WTC11 (cell line): ENCODE measurements around the gene UBE2H. TPM values are rescaled to one million over a fixed set of nuclear protein-coding genes. Genes with fewer than 3 reads are reported as not detected.

Experiments
- ATAC-seq: fragments of 200-7000 bp; cut with Tn5 transposase; 2 replicates; pipeline ENCODE4 v1.10.0; 2021; ENCODE audit warnings: mild to moderate bottlenecking, moderate library complexity
- CTCF ChIA-PET: fragments of 300-600 bp; sonication (Branson Sonifier 250); formaldehyde crosslinking; loops from one replicate; lab custom pipeline; 2021; ENCODE audit warnings: antibody characterized with exemption; lab: Charles Lee
- POLR2A ChIA-PET: fragments of 350-600 bp; sonication (Branson Sonifier 250); formaldehyde crosslinking; loops from one replicate; lab custom pipeline; 2021; ENCODE audit warnings: antibody characterized with exemption; lab: Charles Lee
- DNase-seq: peaks from one replicate; pipeline ENCODE4 v3.0.0; 2021; ENCODE audit warnings: low spot score
- H3K27ac Mint-ChIP-seq: 2 replicates; pipeline ENCODE4 v1.8.0; 2021; ENCODE audit warnings: mixed read lengths
- H3K27me3 Mint-ChIP-seq: 2 replicates; pipeline ENCODE4 v1.8.0; 2021; ENCODE audit warnings: low read depth, mild to moderate bottlenecking, moderate library complexity, mixed read lengths
- H3K36me3 Mint-ChIP-seq: 2 replicates; pipeline ENCODE4 v1.8.0; 2021; ENCODE audit warnings: mixed read lengths
- H3K4me1 Mint-ChIP-seq: 2 replicates; pipeline ENCODE4 v1.8.0; 2022; ENCODE audit warnings: mixed read lengths
- H3K4me3 Mint-ChIP-seq: 2 replicates; pipeline ENCODE4 v1.8.0; 2021; ENCODE audit warnings: mild to moderate bottlenecking, moderate library complexity, mixed read lengths
- H3K9me3 Mint-ChIP-seq: 2 replicates; pipeline ENCODE4 v1.8.0; 2021; ENCODE audit warnings: mixed read lengths
- AFF4 ChIP-seq: sonication (generic); formaldehyde crosslinking; IDR thresholded peaks from 2 replicates; pipeline ENCODE4 v1.8.1; 2023; ENCODE audit warnings: mild to moderate bottlenecking, missing genetic modification reagents, borderline replicate concordance
- ELF4 ChIP-seq: sonication (generic); formaldehyde crosslinking; IDR thresholded peaks from 2 replicates; pipeline ENCODE4 v1.8.1; 2022; ENCODE audit warnings: low read depth, mild to moderate bottlenecking, moderate library complexity, missing genetic modification reagents
- EMX1 ChIP-seq: fragments of 250-450 bp; sonication (Bioruptor Pico); IDR thresholded peaks from 2 replicates; pipeline ENCODE4 v1.8.0; 2021; ENCODE audit warnings: mild to moderate bottlenecking
- FOXK1 ChIP-seq: sonication (generic); formaldehyde crosslinking; IDR thresholded peaks from 2 replicates; pipeline ENCODE4 v1.8.0; 2022; ENCODE audit warnings: mild to moderate bottlenecking, moderate library complexity, missing genetic modification reagents
- FOXP4 ChIP-seq: sonication (generic); formaldehyde crosslinking; IDR thresholded peaks from 2 replicates; pipeline ENCODE4 v1.8.0; 2022; ENCODE audit warnings: mild to moderate bottlenecking, missing genetic modification reagents
- IRF2 ChIP-seq: sonication (generic); formaldehyde crosslinking; IDR thresholded peaks from 2 replicates; pipeline ENCODE4 v1.8.0; 2022; ENCODE audit warnings: low read depth, missing genetic modification reagents, borderline replicate concordance
- ZBTB21 ChIP-seq: sonication (generic); formaldehyde crosslinking; IDR thresholded peaks from 2 replicates; pipeline ENCODE4 v1.8.1; 2023; ENCODE audit warnings: mild to moderate bottlenecking, missing genetic modification reagents, borderline replicate concordance
- ZNF121 ChIP-seq: sonication (generic); formaldehyde crosslinking; IDR thresholded peaks from 2 replicates; pipeline ENCODE4 v1.8.0; 2023; ENCODE audit warnings: missing genetic modification reagents
- ZNF281 ChIP-seq: sonication (generic); formaldehyde crosslinking; IDR thresholded peaks from 2 replicates; pipeline ENCODE4 v1.8.0; 2023; ENCODE audit warnings: mild to moderate bottlenecking, missing genetic modification reagents
- ZNF396 ChIP-seq: fragments of 250-450 bp; sonication (Bioruptor Pico); IDR thresholded peaks from 2 replicates; pipeline ENCODE4 v1.8.0; 2021; ENCODE audit warnings: mild to moderate bottlenecking, moderate library complexity, borderline replicate concordance
- ZNF512 ChIP-seq: sonication (generic); formaldehyde crosslinking; IDR thresholded peaks from 2 replicates; pipeline ENCODE4 v1.8.1; 2022; ENCODE audit warnings: missing genetic modification reagents, borderline replicate concordance
- ZNF671 ChIP-seq: fragments of 250-450 bp; sonication (Bioruptor Pico); IDR thresholded peaks from 2 replicates; pipeline ENCODE4 v1.8.0; 2021; ENCODE audit warnings: mild to moderate bottlenecking
- total RNA-seq: library from RNA; stranded (reverse); gene quantifications from 3 replicates; pipeline ENCODE4 v1.2.3, GENCODE V29; 2021

UBE2H gene
- total RNA-seq, 1 experiment from 2014 or later: 55.0 TPM

DNA sequence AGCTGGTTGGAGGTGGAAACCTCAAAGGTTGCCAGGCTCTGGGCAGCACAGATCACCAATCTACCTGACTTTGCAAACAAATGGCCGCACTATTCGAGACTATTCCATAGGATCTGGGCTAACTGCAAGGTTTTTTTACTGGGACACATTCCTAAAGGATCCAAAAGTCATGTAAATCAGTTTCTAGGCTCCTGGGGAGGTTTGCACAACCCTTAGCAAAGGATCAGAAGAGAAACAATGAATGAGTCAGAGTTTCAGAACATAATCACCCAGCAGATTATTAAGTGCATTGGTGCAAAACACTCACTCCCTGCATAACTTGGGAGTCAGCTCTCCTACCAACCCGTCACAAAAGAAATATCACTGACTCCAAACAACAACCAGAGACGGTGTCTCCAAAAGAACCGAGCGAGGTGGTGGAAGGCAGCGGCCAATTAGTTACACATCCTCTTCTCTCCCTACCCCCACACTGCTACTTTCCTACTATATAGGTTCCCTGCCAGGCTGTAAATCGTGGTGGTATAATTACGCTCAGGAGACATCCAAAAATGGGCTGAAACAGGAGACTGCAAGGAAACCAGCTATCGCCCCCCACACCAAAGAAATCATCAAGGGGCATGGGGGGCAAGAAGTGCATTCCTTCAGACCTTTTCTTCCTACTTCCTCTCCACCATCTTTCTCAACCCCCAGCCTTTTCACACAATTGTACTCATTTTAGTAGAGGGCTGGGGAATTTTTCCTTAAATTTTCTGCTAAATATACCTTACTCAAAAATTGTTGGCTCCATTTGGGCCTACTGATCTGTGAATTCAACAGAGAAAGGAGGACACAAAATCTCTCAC, 3.2 kb downstream of the UBE2H start:
- H3K27ac Mint-ChIP-seq: no peak overlapping the region
- H3K4me1 Mint-ChIP-seq: peaks cover 25% of the 10 kb centered on the region

DNA sequence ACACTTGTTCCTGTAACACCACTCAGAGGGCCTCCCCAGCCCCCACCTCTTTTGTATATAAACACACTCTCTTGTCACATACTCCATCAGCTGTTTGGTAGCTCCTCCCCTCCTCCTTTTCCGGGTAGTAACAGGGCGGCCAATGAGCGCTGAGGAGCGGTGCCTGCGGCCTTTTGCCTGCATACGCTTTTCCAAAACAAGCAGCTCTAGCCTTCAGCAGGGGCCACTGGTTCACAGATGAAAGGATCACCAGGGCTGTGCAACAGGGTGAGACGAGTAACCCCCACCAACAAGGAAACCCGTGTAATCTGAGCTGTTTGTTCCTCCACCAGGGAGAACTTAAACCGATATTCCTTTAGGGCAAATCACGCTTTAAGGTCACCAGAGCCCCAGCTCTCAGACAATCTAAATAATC, 3.9 kb downstream of the UBE2H start:
- H3K27me3 Mint-ChIP-seq: no peaks in the 10 kb centered on the region; the same call in 1 of the 2 replicates
- H3K27ac Mint-ChIP-seq: no peak overlapping the region
- ChIA-PET CTCF (interaction anchor here (0.7 to 1.8 kb wide), 7 partner anchors 10 to 124 kb away, joined by 3 to 7 read pairs (median 4); no protein-coding TSS in a partner anchor), POLR2A (interaction anchor here (0.6 to 2.2 kb wide), 9 partner anchors 10 to 516 kb away, joined by 3 to 11 read pairs (median 4); partner anchors contain the start of gene KLHDC10)
- H3K4me3 Mint-ChIP-seq: no peak overlapping the region
- H3K36me3 Mint-ChIP-seq: peaks cover 18% of the 10 kb centered on the region
- H3K9me3 Mint-ChIP-seq: peaks cover 10% of the 10 kb centered on the region
- ATAC-seq: peak; percentile 81
- DNase-seq: peak; percentile 89
- peaks cover 25% of the 10 kb centered on the region for H3K4me1 Mint-ChIP-seq
- TF ChIP-seq FOXK1 (peak; percentile 94), AFF4 (no peak), IRF2 (CRISPR knock-in tag) (no peak), ZBTB21 (CRISPR knock-in tag) (no peak), ZNF671 (CRISPR knock-in tag) (no peak), EMX1 (CRISPR knock-in tag) (no peak), ELF4 (no peak), ZNF121 (no peak), ZNF396 (no peak)

More for the DNA sequence above, 3.2 kb downstream of the UBE2H start:
- Mint-ChIP-seq H3K9me3 (peaks cover 9% of the 10 kb centered on the region), H3K27me3 (no peaks in the 10 kb centered on the region; the same call in 1 of the 2 replicates), H3K4me3 (no peak overlapping the region), H3K36me3 (peaks cover 14% of the 10 kb centered on the region)
- DNase-seq: peak; percentile 23
- CTCF ChIA-PET: interaction anchor here (1.0 to 1.8 kb wide), 6 partner anchors 10 to 120 kb away, joined by 3 to 7 read pairs (median 4); no protein-coding TSS in a partner anchor
- peak; percentile 34 for ATAC-seq
- POLR2A ChIA-PET: interaction anchor here (0.9 to 2.2 kb wide), 7 partner anchors 55 to 516 kb away, joined by 3 to 11 read pairs (median 5); partner anchors contain the start of gene KLHDC10
- no peak for TF ChIP-seq ZNF121
- TF ChIP-seq FOXP4 (CRISPR knock-in tag): no peak
- no peak for TF ChIP-seq ZNF512 (CRISPR knock-in tag)
- TF ChIP-seq ZNF281: 0 out of 2 replicates have a peak, but pooled peaks have one; percentile 59
